MM.1S (cell line): ENCODE measurements around the gene PRIM1.

Experiments
- CTCF ChIP-seq: fragments of 300-600 bp; sonication (generic); IDR thresholded peaks from 2 replicates; pipeline ENCODE4 v1.5.1; 2016; ENCODE audit warnings: antibody characterized with exemption, low read length, mixed read lengths
- EZH2phosphoT487 ChIP-seq: fragments of 300-600 bp; sonication (generic); IDR thresholded peaks from 2 replicates; pipeline ENCODE4 v1.6.1; 2018; ENCODE audit warnings: antibody characterized with exemption, low read length

- TF ChIP-seq CTCF (no peak), EZH2phosphoT487 (no peak)
Observed at GRCh38 chr12:56724972-56725722, 27.0 kb downstream of the PRIM1 start, which contains the start of gene NACA.
